Kasumi-1 (cell line): ENCODE measurements around the gene SLC6A3.
A peak's percentile ranks its signal among the peaks of the same experiment; 100 is the strongest.

Source experiments
- DNase-seq, 2 experiments: peaks; one replicate each; lab custom pipeline; 2025; lab: John Stamatoyannopoulos, UW

Gene SLC6A3

GRCh38 chr5:1347571-1347970, 97.7 kb downstream of the SLC6A3 start:
- no peak for DNase-seq

- DNase-seq: no peak
Observed at GRCh38 chr5:1346627-1347440, 98.4 kb downstream of the SLC6A3 start.

- no peak for DNase-seq
Observed at GRCh38 chr5:1345876-1346626, 99.2 kb downstream of the SLC6A3 start.

GRCh38 chr5:1344975-1345838, 100.0 kb downstream of the SLC6A3 start, which contains the start of gene CLPTM1L:
TSS of gene CLPTM1L (minus strand) at chr5:1345099. CDS start at chr5:1344841, 258 bp downstream.
- peak; percentile 73 to 78 for DNase-seq

GRCh38 chr5:1343931-1344901, 101.0 kb downstream of the SLC6A3 start:
- no peak for DNase-seq

- DNase-seq: no peak
Observed at GRCh38 chr5:1343315-1343751, 101.9 kb downstream of the SLC6A3 start.
